GM21526 (cell line): ENCODE data around the gene XIST.
"Not testable (repeated sequence)": the region's sequence is repeated elsewhere in the genome, so short reads cannot be mapped to it uniquely, and the experiment has no call there.

Experiments
- ATAC-seq: cut with Tn5 transposase; IDR thresholded peaks from one replicate; pipeline ENCODE4 v1.9.1; 2021; ENCODE audit warnings: moderate library complexity; ENCODE audit not compliant: unreplicated experiment, low FRiP score

XIST gene

DNA sequence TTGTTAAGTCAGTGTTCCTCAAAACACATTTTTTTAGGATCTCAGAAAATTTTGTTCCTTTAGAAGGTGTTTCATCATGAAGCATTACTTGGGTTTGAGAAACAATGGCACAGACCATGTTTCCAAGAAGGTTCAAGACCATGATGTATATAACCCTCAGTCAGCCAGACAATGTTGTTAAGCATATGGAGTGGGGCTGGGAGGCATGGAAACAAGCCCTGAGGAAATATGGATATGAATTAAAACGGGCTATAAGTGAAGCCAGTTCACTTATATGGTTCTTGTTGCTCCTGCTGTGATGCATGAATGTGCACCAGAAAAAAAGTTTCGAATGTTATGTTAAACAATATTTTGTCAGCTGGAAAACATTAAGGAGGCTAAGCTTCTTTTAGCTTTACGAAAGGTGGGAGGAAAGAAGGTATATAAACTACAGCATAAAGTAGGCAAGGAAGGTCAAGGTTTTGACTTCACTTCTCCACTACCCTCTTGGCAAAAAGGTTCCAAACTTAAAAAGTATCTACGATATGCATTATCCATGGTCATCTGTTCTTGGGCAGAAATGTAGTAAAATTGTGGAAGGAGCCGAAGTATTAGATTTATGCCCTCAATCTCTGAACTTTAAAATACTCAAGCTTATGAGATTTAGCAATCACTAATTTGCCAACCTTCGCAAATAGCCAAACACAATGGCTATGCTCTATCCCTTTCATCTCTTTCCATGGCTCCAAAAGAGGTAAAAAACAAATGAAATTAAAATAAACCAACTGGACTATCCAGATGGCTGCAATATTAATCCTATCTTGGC lies 12.2 kb downstream of the XIST start:
- no peak for ATAC-seq

DNA sequence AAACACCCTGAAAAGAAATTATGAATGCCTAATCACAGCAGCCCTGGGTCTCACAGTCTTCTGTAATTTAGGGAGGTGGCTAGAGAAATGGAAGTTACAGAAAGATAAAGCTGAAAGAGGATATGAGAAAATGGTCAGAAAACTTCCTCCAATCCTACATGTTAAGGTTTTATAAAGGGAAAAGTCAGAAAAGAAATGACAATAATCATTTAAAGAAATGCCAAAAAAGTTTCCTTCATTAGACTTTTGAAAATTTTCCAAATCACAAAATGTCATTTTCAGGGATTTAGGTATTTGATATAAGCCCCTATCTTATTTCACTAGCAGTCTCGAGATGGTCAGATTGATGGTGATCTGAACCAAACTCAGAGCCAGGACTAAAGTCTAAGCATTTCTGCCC lies 13.4 kb downstream of the XIST start:
- no peak for ATAC-seq

DNA sequence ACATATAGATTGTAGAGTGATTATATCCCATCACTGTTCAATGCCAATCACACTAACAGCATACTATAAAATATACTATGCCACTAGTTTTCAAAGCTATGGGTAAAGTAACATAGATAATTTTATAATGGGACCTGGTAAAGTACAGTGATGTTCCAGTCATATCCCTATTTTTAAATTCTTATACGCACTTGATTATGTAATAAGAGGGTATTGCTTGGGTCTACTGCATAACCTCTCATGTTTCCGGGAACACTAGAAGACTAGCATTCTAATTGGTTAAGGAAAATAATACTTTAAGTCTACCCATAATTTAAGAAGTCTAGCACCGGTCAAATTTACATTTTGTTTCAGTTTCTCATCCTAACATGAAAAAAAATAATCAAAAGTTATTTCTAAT lies 14.4 kb downstream of the XIST start:
- ATAC-seq: no peak

DNA sequence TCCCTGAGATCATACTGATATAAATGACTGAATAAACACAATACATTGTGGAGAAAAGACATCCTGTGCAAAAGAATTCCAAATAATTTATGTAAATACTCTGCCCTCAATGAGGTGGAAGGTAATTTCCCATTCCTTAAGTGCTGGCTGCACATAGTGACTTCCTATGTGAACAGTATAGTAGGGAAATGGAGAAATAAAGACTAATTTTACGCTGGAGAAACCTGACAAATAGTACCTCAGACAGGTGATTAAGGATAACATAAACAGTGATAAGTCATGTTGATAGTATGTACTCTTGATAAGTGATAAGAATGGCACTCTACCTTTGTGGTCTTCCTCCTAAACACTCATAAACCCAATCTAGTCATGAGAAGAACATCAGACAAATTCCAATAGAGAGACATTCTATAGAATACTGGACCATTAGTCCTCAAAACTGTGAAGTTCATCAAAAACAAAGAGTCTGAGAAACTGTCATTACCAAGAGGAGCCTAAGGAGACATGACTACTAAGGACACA lies 15.5 kb downstream of the XIST start:
- no peak for ATAC-seq

DNA sequence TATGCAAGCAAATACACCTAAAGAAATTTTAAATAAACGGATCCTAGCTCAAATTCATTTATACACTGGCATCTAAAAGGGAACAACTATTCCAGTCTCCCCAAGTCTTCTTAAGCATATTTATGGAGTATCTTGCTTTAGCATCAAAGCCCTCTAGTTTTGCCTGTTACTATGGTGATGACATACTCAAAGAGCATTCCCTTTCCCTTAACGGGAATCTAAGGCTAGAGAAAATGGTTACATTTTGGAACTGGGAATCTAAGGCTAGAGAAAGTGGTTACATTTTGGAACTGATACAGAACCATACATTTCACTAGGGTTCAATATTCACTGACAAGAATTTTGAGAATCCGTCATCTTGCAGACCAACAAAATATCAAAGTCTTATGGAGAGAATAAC lies 18.3 kb downstream of the XIST start:
- no peak for ATAC-seq

DNA sequence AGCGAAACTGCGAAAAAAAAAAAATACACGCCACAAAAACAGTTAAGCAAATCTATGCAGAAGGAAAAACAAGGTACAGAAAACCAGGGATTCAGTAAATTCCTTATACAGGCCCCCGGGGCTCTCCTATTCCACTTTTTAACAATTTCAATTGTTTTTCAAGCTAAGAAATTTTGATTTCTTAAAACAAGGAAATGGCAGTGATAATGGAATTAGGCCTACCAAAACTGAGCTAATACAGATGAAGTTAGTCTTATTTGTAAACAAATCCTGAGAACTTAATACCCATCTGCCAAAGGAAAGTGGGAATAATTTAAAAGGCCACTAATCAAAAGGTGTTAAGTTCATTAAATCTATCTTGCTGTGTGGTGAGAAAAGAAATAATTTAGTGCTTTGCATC lies 20.2 kb downstream of the XIST start:
- ATAC-seq: no peak

DNA sequence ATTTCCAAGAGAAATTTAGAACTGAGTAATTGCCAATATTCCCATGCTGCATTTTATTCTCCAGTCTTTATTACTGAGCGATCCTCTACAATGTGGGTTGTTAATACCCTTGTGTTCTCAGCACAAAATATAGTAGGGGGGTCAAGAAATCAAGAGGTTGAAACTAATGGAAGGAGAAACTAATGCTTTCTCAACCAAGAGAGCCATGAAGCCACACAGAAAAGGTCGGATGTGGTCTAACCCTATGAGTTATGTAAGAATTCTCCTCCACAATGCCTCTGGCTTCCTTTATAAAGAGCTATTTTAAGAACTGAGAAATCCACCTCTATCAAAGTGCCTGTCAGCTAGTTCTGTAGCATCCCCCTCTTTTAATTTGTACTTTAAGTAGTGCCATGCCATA lies 21.0 kb downstream of the XIST start:
- no peak for ATAC-seq

DNA sequence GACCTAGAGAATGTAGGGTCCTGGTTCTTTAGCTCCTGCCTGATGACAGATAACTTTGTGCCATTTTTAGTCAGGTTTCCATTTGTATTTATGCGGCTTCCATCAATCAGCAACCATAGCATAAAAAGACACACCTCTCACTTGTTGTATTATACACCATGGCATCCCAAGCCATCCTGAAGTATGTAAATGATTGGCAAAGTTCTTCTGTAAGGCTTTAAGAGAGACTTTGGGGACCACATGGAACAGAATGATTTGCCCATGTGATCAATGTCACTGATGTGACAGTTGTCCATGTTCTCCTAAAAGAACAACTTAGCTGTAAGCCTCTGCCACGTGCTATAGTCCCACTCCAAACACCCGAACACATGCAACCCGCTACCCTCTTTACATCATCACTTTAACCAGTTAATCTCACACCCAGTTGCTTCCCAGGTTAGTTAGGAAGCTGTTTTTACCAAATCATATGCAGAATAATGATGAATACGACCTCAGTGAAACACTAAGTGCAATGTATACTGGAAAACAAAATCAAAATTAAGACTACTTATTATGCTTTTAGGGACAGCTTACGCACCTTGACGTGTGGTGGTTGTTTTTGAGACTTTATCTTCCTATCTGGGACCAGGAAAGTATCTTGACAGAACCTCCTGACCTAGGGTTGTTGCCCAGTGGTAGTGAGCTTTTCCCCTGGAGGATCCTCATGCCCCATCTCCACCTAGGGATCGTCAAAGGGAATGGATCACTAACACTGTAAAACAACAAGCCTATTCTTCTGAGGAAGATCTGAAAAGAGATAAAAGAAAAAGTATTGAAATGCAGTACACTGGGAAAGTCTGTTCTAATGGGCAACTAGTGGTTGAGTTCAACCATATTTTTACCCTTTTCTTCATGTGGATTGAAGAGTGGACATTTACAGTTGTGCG lies 21.8 kb downstream of the XIST start:
- no peak for ATAC-seq

DNA sequence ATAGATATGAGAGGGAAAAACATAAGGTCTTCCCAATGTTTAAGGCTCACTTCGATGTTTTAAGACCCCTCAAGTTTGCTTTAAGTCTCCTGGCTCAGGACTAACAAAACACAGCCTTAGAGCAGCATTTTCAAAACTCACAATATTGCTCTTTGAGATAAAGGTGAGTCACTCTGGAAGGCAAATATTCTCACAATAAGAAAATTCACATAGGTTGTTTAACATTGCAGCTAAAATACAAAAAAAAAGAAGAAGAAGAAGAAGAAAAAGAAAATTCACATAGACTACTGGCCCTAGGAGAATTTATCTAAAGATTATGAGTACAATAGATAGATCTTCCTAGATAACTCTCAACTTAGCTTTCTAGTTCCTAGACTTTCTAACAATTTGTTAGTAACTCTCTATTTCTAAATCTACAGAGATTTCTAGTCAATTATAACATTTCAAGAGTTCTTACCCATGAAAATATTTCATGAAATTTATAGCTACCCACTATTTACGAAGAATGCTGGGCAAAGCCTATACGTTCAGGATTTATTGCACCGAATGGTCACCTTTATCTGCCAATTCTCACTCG lies 22.5 kb downstream of the XIST start:
- ATAC-seq: no peak

DNA sequence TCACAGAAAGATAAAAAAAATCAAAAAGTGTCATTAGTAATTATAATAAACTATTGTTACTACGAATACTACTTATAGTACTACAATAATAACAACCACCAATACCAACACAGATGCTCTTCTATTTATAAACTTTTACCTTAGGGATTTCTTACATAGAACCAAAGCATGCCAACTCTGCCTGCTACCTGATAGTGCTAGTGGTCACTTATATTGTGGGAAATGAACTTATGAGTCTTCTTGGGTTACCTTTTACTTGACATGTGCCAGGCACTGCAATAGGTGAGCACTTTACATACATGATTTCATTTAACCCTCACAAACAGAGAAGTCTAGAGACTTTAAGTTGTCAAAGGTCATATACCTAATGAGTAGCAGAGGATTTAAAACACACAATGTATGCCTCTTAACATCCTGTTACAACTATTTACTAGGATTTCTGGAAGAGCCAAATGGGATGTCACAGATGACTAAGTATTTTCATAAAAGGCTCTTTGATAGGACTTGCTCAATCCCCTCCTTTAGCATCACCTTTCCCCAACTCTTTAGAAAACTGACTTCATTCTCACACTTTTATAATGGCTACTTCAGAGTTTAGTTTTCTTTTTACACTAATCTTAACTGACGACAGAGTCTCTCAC lies 24.3 kb downstream of the XIST start:
- no peak for ATAC-seq

DNA sequence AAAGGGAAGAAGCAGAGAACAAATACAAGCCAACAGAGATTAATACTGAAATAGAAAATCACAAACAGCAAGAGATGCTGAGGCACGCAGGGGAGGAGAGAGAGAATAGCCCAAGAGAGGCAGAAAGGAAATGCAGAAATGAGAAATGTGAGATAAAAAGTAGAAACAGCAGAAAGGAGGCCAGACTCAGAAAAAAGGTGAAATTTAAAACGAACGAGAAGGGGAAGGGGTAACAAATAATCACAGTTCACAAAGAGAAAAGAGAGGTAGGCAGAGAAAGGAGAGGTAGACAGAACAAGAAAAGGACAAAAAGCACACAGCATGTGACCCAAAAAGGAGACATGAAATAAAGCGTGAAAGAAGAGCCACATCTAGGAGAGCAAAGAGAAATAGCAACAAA lies 25.1 kb downstream of the XIST start:
- ATAC-seq: no peak

DNA sequence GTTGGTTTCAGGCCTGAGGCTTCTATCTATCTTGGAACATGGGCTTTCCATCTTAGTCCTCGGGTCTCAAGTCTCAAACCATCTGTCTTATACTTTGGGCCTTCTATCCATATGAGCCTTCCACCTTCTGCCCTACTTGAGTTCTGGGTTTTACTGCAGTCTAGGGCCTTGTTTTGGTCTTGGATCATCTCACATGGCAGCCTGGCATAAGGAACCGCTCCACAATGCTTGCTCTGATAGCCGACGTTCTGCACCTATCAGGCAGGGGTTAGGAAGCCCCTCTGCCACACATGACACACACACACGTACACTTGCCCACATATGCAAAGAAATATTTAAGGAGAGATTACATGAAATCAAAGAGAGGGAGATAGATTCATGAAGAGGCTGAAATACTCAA lies 25.5 kb downstream of the XIST start:
- no peak for ATAC-seq

DNA sequence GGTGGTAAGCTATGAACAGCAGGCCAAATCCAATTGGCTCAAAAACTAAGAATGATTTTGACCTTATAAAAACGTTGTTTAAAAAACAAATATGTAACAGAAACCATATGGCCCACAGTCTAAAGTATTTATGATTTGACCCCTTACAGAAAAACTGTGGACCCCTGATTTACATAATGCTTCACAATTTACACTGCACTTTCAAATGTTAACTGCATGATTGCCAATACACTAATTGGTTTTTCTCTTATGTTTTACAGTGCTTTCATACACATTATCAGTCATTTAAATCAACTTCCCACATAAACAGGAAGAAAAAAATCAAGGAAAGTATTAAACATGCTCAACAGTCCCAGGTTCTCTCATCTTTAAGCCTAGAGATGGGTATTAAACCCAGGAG lies 26.9 kb downstream of the XIST start:
- ATAC-seq: no peak

DNA sequence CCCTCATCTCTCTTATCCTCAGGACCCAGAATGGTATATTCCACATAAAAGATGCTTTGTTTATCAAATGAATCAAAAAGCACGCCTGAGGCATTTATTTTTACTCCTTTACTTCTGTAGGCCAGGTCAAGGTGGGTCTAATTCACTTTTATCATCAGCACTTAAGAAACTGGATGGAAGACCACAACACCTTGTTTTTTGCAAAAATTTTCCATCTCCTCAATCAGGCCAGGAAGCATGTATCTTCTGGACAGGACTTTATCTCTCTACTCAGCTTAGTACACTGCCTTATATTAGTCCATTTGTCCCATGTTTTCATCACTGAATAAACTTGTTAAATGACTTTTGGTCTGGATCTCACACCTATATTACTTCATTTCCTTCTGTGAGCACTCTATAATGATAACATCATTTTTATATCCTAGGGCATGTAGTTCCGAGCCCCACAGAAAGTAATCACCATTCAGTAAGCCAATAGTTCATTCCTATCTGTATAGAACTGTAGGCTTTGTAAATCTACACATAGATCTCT lies 29.0 kb downstream of the XIST start:
- no peak for ATAC-seq

DNA sequence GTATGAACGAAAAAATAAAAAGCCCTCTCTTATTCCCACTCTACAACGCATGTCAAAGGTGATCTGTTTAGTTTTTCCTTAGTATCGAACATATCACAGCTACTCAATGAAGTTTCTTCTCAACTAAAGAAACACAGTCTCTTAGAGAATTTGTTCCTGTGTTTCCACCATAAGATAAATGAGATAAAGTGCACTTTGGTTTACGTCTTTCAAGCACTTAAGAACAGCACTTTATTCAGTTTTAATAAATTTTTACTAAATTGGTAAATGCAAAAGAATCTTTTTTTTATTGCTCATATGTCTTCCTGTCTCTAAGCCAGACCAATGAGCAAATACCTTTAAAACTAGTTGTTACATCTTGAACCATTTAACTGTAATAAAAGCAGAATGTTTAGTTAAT lies 29.7 kb downstream of the XIST start:
- no peak for ATAC-seq

DNA sequence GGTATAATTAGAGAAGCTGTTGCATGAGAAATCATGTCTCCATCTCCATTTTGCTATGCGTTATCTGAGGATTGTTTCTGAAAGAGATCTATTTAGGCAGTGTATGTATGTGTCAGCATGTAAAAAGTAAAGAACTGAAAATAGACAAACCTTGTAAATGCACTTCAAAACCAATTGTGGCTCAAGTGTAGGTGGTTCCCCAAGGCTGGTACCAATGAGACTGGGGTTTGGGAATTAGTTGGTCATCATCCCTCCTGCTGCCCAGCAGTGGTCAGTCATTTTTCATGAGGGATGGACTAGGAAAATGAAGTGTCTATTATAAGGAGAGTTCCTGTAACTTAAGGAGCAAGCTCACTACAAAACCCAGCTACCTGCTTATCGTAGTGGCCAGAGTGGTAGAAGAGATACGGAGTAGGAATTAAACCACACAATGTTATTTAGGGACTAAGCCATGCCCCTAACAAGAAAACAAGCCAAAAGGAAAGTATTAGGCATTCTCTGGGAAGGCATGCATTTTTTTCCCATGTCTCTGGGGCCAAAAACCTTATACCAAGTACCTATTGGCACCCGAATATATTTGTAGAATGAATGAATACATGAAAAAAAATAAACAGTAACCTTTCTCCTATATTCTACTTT lies 30.5 kb downstream of the XIST start:
- no peak for ATAC-seq

DNA sequence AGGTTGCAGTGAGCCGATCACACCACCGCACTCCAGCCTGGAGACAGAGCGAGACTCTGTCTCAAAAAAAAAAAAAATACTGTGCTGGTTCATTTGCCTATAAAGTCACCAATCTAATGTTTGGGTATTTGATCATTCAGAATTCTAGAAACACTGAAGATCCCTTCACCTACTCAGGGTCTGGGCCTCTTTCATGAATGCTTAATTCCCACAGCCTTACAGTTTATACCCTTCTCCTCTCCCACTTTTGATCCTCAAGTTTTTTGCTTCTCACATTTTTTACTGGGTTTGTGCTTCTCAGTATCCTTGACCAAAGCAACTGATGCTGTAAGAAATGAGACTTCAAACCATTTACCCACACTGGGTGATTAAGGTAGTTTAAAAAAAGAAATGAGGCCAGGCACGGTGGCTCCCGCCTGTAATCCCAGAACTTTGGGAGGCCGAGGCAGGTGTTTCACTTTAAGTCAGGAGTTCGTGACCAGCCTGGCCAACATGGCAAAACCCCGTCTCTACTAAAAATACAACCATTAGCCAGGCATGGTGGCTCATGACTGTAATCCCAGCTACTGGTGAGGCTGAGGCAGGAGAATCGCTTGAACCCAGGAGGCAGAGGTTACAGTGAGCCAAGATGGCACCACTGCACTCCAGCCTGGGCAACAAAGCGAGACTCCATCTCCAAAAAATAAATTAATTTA lies 32.5 kb downstream of the XIST start:
- ATAC-seq: not testable (repeated sequence)

DNA sequence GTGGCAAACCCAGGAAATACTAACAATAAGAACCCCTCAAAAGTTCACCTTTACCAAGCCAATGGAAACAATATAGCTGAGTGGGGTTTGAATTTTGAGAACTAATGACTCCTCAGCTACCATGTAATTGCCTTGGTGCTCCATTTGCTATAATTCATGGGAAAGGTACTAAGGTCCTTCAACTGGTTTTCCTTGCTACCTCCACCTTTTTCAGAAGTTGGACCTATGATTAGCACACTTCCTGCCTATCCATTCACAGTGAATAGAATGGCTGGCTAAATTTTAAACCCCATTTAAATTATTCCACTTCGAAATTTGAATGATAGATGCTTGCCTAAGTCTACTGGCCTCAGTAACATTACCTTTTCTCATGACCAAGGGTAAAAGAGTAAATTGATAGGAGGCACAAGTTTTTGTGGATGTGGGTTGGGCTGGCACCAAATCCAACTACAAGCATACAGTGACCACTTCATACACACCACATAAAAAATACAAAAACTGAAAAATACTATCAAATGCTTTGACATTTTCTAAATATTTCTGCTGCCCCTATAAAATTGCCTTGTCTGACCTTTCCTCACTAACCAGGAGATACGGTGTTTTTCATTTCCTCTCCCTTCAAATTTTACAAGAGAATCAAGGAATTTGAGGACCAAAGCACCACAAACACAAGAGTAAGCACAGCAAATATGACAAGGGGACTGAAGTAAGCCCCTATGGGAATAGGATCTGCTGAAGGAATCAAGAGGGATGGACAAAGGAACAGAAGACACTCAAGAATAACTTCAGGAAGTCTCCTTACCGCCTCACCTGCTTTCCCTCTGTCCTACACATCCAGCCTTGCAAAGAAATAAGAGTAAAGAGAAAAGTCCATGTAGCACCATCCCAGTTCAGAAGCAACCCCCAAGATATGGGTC lies 34.1 kb downstream of the XIST start:
- ATAC-seq: no peak
